Stimulated activated CD4-positive, alpha-beta T cell treated with anti-CD3 and anti-CD28 coated beads, Interleukin-12 subunit alpha, Interleukin-12 subunit beta, amount 100 ng/mL, for 4 hours (primary cell): ENCODE results near the gene CARM1.
"Not testable (repeated sequence)": the region's sequence is repeated elsewhere in the genome, so short reads cannot be mapped to it uniquely, and the experiment has no call there.

Source experiments
- DNase-seq: peaks from one replicate; pipeline ENCODE4 v3.0.0-alpha.2; 2020

The CARM1 gene

DNA sequence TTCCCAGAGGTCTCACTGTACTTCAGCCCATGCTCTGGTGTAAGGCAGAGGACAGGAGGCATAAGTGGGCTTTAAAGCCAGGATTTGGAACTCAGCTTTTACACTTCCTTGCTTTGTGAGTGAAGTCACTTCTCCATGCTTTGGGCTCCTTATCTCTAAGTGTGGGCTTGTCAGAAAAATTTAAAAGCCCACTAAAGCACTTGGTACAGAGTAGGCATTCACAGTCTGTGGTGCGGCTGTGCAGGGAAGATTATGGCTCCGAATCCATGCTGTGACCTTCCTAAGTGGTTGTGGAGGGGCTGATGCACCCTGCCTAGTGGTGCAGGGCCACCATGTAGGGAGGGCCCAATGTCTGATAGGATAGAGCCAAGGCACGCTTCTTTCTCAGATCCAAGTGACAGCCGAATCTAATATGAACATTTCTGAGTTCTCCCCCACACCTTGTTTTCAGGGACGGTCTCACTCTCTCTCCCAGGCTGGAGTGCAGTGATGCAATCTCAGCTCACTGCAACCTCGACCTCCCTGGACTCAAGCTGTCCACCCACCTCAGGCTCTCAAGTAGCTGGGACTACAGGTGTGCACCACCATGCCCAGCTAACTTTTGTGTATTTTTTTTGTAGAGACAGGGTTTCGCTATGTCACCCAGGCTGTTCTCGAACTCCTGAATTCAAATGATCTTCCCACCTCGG, 64.2 kb downstream of the CARM1 start:
- DNase-seq: no peak

DNA sequence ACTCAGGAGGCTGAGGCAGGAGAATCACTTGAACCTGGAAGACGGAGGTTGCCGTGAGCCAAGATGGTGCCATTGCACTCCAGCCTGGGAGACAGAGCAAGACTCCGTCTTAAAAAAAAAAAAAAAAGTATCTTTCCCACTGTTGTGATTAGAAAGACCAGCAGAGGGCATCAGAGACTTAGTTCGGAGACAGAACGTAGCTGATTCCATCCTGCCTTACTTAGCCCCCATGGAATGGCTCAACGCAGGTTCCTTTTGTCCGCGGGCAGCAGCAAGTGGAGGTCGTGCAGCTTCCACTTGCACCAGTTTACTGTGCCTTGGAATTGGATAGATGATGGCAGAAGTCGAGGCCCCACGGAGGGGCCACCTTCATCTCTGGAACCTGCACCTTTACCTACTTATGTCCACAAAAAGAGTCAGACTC, 65.3 kb downstream of the CARM1 start:
- no peak for DNase-seq

DNA sequence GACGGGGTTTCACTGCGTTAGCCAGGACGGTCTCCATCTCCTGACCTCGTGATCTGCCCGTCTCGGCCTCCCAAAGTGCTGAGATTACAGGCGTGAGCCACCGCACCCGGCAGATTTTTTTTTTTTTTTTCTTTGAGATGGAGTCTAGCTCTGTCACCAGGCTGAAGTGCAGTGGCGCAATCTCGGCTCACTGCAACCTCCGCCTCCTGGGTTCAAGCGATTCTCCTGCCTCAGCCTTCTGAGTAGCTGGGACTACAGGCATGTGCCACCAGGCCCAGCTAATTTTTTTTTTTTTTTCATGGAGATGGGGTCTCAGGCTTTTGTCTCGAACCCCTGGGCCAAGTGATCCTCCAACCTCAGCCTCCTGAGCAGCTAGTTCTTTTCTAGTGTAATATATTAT, 70.3 kb downstream of the CARM1 start:
- DNase-seq: not testable (repeated sequence)

DNA sequence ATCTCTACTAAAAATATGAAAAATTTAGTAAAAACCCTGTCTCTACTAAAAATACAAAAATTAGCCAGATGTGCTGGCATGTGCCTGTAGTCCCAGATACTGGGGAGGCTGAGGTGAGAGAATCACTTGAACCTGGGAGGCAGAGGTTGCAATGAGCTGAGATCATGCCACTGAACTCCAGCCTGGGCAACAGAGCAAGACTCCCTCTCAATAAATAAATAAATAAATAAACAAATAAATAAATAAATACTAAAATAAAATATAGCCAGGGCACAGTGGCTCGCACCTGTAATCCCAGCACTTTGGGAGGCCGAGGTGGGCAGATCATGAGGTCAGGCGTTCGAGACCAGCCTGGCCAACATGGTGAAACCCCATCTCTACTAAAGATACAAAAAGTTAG, 72.1 kb downstream of the CARM1 start:
- DNase-seq: not testable (repeated sequence)

DNA sequence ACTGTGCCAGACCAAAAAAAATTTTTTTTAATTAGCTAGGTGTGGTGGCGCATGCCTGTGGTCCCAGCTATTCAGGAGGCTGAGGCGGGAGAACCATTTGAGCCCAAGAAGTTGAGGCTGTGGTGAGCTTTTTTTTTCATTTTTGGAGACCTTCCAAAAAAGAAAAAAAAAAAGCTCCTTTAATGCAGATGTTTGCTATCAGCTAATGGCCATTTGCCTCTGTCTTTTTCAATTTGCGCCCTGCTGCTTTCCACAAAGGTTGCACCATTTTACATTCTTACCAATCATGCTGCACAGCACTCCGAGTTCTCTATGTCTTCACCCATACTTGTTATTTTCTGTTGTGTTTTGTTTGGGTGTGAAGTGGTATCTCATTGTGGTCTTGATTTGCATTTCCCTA, 73.9 kb downstream of the CARM1 start:
- DNase-seq: no peak

DNA sequence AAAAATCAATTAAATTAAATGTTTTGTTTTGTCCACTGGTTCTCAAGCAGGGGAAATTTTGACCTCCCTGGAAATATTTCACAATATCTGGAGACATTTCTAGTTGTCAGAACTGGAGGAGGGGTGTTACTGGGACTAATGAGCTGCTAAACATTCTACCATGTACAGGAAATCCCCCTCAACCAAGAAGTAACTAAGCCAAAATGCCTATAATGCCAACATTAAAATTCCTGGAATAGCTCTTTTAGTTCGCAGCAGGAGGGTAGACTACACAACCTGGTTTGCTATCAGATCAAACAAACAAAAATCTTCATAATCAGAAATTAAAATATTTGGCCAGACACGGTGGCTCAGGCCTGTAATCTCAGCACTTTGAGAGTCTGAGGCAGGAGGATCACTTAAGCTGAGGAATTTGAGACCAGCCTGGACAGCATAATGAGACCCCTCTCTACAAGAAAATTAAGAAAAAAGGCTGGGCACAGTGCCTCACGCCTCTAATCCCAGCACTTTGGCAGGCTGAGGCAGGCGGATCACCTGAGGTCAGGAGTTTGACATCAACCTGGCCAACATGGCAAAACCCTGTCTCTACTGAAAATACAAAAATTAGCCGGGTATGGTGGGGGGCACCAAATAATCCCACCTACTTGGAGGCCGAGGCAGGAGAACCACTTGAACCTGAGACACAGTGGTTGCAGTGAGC, 75.8 kb downstream of the CARM1 start:
- no peak for DNase-seq

DNA sequence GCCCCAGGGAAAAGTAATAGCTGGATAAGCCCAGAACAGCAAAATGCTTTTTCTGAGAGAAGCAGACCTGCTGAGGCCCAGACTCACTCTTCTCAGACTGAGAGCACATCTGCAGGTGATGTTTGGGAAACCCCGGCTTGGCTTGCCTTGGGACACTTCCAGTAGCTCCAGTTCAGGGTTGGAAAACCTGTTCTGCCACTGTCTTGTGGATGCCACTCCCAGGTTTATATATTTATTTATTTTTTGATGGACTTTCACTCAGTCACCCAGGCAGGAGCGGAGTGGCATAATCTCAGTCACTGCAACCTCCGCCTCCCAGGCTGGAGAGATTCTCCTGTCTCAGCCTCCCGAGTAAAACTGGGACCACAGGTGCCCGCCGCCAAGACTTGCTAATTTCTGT, 81.5 kb downstream of the CARM1 start:
- DNase-seq: no peak

DNA sequence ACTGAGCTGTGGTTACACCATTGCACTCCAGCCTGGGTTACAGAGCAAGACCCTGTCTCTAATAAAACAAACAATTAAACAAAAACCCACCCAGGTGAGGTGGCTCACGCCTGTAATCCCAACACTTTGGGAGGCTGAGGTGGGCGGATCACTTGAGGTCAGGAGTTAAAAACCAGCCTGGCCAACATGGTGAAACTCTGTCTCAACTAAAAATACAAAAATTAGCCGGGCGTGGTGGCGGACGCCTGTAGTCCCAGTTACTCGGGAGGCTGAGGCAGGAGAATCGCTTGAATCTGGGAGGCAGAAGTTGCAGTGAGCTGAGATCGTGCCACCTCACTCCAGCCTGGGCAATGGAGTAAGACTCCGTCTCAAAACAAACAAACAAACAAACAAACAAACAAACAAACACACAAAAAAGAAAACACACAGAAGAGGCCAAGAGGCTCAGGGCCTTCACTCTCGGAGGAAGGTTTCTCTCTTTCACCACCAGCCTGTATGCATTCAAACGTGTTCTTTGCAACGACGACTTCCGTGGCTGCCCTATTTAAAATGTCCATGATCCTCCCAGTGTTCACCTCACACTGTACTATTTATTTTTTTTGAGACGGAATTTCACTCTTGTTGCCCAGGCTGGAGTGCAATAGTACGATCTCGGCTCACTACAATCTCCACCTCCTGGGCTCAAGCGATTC, 88.1 kb downstream of the CARM1 start:
- not testable (repeated sequence) for DNase-seq

DNA sequence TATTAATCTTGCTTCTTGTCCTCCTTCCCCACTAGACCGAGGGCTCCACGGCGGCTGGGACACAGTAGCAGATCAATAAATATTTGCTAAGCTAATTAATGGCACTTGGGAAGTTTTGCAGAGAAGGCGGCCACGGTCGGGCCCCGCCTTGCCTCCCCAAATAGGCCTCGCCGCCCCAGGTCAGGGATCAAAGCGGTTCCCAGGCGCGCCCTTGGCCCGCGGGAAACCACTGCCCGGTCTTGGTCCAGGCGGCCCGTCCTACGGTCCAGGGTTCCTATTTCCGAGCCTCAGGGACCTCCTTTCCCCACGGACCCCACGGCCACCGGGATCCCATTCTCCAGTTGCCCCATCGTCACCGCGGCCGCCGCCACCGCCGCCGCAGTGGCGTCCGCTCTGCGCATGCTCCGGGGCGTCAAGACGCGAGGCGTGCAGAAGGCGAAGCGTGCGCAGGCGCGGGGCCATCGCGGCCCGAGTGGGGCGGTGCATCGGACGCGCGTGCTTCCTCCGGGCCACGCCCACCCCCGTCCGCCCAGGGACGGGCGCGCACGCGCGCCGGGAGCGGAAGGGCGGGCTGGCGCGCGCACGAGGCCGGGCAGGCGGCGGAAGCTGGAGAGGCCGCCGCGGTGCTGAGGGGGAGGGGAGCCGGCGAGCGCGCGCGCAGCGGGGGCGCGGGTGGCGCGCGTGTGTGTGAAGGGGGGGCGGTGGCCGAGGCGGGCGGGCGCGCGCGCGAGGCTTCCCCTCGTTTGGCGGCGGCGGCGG, 89.1 kb downstream of the CARM1 start, which contains the start of gene SMARCA4:
Gene SMARCA4, plus strand, starts transcription at position 717 of the 759 bp plus-strand sequence. CDS start 23,122 bp downstream, outside the sequence.
- DNase-seq: peak; percentile 98

DNA sequence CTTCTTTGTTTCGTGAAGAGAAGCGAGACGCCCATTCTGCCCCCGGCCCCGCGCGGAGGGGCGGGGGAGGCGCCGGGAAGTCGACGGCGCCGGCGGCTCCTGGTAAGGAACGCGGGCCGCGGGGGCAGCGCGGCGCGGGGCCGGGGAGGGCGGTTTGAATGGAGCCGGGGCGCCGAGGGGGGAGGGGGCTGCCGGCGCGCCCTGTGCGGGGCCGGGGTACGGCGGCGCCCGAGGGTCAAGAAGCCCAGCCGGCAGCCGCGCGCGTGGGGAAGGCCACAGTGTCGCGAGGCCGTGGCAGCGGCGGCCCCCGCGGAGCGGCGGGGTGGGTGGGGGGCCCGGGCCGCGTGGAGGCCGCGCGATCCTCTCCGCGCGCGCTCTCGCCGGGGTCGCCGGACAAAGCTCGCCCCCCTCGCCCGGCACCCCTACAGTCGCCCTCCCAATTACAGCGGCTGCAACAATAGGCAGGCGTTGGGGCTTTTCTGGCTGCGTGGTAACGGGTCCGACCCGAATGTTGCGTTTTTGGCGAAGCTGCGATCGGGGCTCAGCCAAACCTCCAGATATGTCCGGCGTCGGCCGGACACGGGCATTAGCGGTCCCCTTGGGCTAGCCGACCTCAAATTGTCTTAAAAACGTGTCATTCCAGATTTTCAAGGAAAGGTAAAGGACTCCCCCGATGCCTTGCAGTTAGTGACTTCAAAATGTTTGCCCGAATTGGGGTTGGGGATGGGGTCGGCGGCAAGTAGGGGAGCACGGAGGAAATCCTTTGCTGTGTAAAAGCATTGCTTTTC, 89.9 kb downstream of the CARM1 start:
- DNase-seq: peak; percentile 21

DNA sequence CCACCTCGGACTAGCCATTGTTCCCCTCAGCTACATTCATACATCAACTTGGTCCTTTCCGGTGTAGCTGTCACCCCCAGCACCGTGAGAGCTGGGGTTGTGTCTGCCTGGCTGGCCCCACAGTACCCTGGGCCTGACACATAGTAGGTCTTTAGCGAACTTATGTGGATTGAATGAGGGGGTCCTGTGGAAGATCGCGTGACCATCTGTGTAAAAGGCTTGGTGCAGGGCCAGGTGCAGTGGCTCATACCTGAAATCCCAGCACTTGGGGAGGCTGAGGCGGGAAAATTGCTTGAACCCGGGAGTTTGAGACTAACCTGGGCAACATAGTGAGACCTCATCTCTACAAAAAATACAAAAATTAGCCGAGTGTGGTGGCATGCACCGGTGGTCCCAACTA, 91.5 kb downstream of the CARM1 start:
- no peak for DNase-seq

DNA sequence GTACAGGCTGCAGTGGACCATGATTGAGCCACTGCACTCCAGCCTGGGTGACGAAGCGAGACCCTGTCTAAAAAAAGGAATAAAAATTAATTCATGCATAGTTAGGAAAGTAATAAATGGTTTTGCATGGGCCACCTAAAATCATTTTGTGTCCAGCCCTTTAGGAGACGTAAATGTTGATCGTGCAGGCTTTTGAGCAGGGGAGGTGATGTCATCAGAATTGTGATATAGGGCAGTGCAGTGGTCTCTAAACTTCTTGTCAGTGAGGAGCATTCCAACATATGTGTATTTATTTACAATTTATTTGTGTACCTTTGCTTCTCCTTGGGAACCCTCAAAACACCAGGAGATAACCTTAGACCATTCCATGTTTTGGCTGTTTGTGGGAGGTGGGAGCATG, 92.5 kb downstream of the CARM1 start:
- no peak for DNase-seq

DNA sequence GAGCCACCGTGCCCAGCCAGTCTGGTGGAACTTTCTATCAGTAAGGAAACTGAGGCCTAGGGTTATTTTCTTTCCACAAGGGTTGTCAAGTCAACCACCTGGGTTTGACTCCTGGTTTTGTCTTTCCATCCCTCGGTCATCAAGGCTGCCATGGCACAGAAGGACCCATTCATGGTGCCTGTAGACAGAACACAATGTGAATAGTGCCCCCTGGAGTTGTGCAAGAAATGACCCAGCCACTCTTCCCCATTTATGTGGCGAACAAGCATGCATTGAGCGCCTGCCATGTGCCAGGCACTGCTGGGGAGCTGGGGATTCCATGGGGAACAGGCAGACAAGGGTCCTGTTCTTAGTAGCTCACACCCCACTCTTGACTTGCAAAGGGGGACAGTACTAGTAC, 93.5 kb downstream of the CARM1 start:
- DNase-seq: no peak

DNA sequence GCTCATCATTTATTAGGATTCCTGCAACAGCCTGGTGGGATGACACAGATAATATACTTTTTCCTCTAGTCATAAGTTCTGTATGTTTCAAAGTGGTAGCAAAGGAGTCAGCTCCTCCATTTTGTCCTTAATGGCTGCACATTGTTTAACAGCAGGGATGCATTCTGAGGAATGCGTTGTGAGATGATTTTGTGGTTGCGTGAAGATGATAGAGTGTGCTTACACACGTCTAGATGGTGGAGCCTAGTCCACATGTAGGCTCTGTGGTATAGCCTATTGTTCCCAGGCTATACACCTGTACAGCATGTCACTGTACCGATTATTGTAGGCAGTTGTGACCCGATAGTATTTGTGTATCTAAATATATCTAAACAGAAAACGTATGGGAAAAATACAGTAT, 94.0 kb downstream of the CARM1 start:
- DNase-seq: no peak

DNA sequence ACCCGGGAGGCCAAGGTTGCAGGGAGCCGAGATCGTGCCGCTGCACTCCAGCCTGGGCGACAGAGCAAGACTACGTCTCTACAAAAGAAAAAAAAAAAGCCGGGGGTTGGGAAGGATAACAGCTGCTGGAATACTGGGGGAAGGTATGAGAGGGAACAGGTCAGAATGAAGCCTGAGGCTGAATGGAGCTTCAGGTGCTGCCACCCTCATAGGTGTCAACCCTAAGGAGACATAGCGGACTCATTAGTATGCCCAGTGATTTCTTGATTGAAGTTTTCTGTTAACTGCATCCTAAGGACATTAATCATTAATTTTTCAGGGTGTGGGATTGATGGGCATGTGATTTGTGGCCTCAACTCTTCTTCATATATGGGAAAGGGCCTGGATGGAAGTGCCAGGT, 95.5 kb downstream of the CARM1 start:
- DNase-seq: no peak

DNA sequence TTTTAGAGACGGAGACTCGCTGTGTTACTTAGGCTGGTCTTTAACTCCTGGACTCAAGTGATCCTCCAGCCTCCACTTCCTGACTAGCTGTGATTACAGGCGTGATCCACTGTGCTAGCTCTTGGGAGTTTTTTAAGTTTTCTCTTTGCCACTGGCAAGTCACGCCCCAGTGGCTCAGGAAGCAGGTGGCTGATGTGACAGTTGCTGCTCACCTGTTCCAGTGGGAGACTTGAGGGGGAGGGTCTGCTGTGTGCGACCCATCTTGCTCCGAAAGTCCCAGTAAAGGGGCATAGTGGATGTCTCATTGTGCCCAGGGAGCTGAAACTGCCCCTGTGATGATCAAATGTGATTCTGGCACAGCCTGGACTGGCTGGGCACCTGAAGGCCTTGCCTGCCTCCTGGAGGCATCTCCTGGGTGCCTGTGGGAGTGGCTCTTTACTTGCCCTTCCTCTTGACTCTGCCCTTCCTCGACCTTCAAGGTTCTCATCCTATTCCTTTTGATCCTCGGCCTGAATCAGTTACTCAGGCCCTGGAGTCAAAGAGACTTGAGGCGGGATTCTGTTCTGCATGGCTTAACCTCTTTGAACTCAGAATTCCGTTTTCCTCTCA, 97.3 kb downstream of the CARM1 start:
- no peak for DNase-seq

DNA sequence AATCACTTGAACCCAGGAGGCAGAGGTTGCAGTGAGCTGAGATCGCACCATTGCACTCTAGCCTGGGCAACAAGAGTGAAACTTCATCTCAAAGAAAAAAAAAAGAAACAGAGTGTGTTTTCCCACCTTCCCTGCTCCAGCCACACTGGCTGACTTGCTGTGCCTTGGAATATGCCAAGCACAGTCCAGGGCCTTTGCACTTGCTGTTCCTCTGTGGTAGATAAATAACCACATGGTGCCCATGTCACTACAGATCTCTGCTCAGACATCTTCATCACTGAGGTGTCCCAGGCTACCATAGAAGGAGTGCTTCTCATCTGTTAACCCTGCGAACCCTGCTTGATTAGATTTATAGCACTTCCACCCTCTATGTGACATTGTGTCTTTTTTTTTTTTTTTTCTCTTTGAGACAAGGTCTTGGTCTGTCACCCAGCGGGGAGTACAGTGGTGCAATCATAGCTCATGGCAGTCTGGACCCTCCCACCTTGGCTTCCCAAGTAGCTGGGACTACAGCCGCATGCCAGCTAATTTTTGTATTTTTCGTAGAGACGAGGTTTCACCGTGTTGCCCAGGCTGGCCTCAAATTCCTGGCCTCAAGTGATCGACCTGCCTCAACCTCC, 99.9 kb downstream of the CARM1 start:
- DNase-seq: no peak
